GM12878 (cell line): Measurements from ENCODE around the gene CFAP58. TPM values are rescaled to one million over a fixed set of nuclear protein-coding genes. Genes with fewer than 3 reads are reported as not detected.

Experiments used
- ATAC-seq: fragments of 200-7000 bp; cut with Tn5 transposase; 3 replicates; pipeline ENCODE4 v1.9.1; 2020; ENCODE audit warnings: mild to moderate bottlenecking, moderate library complexity
- BruUV-seq: library from RNA; stranded (reverse); fragments of 400-500 nt; replicated peaks from 2 replicates; lab custom pipeline; 2021; lab: Mats Ljungman, UMichigan
- CTCF ChIA-PET: fragments of 300-600 bp; sonication (Branson Sonifier 250); formaldehyde crosslinking; extraction: SDS; loops from one replicate; lab custom pipeline; 2021; ENCODE audit warnings: inconsistent platforms; lab: Yijun Ruan, JAX
- POLR2A ChIA-PET: fragments of 350-600 bp; formaldehyde crosslinking; extraction: SDS; loops from one replicate; lab custom pipeline; 2021; ENCODE audit warnings: inconsistent platforms; lab: Charles Lee
- RAD21 ChIA-PET: fragments of 300-600 bp; sonication (Branson Sonifier 250); formaldehyde crosslinking; loops from one replicate; lab custom pipeline; 2023; ENCODE audit warnings: antibody characterized with exemption; ENCODE audit not compliant: unreplicated experiment; lab: Charles Lee
- SMC1A ChIA-PET: fragments of 300-600 bp; sonication (Branson Sonifier 250); formaldehyde crosslinking; loops from one replicate; lab custom pipeline; 2023; ENCODE audit not compliant: unreplicated experiment, uncharacterized antibody; lab: Charles Lee
- DNase-seq: peaks from one replicate; pipeline ENCODE4 v3.0.0-alpha.2; 2011; ENCODE audit warnings: low read depth, low spot score
- FAIRE-seq: peaks from 3 replicates; lab custom pipeline; 2011; peaks lifted over from hg19 to GRCh38; lab: Jason Lieb, UNC
- H2AFZ ChIP-seq: 2 replicates; pipeline ENCODE4 v1.6.0; 2011; ENCODE audit warnings: low read depth, low read length, control low read depth; ENCODE audit not compliant: control insufficient read depth
- H3K27ac ChIP-seq: 2 replicates; pipeline ENCODE4 v1.5.1; 2011; ENCODE audit warnings: control low read depth; ENCODE audit not compliant: control insufficient read depth, insufficient read depth
- H3K27me3 ChIP-seq, 2 experiments: replicated peaks in 1 of 2; 2 replicates each; pipeline versions ENCODE4 v1.6.0 to v1.6.1; 2011; ENCODE audit warnings: low read length in 1 of 2; ENCODE audit not compliant: control insufficient read depth in 2 of 2, insufficient read depth in 2 of 2
- H3K36me3 ChIP-seq, 2 experiments: 2 replicates each; pipeline ENCODE4 v1.5.1; 2011; ENCODE audit warnings: low read length in 1 of 2; ENCODE audit not compliant: control insufficient read depth in 2 of 2, insufficient read depth in 2 of 2
- H3K4me1 ChIP-seq: 2 replicates; pipeline ENCODE4 v1.6.1; 2011; ENCODE audit warnings: mild to moderate bottlenecking, low read length, moderate library complexity, mixed read lengths; ENCODE audit not compliant: control insufficient read depth, insufficient read depth
- H3K4me2 ChIP-seq: 2 replicates; pipeline ENCODE4 v1.6.0; 2011; ENCODE audit warnings: control low read depth; ENCODE audit not compliant: control insufficient read depth, insufficient read depth
- H3K4me3 ChIP-seq: fragments of 200-600 bp; sonication (generic); 2 replicates; pipeline ENCODE4 v1.5.1; 2016
- H3K79me2 ChIP-seq: 2 replicates; pipeline ENCODE4 v1.6.0; 2011; ENCODE audit warnings: low read length; ENCODE audit not compliant: control insufficient read depth, insufficient read depth
- H3K9ac ChIP-seq: 2 replicates; pipeline ENCODE4 v1.8.0; 2011; ENCODE audit warnings: low read length, control low read depth, mixed read lengths; ENCODE audit not compliant: control insufficient read depth, insufficient read depth
- H3K9me3 ChIP-seq: replicated peaks from 3 replicates; pipeline ENCODE4 v1.5.1; 2011; ENCODE audit warnings: mild to moderate bottlenecking, low read length; ENCODE audit not compliant: control insufficient read depth, insufficient read depth
- H4K20me1 ChIP-seq: 2 replicates; pipeline ENCODE4 v1.6.0; 2011; ENCODE audit not compliant: control insufficient read depth, insufficient read depth
- ATF3 ChIP-seq: IDR thresholded peaks from 2 replicates; pipeline ENCODE4 v1.6.1; 2011; ENCODE audit warnings: low read depth, mild to moderate bottlenecking, low read length, moderate library complexity, borderline replicate concordance; ENCODE audit errors: extremely low read depth
- CBX5 ChIP-seq: sonication (generic); IDR thresholded peaks from 2 replicates; pipeline ENCODE4 v1.6.1; 2016; ENCODE audit warnings: low read depth, moderate library complexity, mild to moderate bottlenecking, inconsistent platforms
- CREM ChIP-seq: IDR thresholded peaks from 2 replicates; pipeline ENCODE4 v1.6.1; 2014; ENCODE audit warnings: antibody characterized with exemption, low read depth
- FOS ChIP-seq: IDR thresholded peaks from 3 replicates; pipeline ENCODE4 v1.6.1; 2011; ENCODE audit warnings: borderline replicate concordance; ENCODE audit not compliant: insufficient read length; ENCODE audit errors: extremely low read depth
- KLF5 ChIP-seq: fragments of 450-650 bp; IDR thresholded peaks from 2 replicates; pipeline ENCODE4 v1.6.1; 2014; ENCODE audit warnings: mild to moderate bottlenecking; ENCODE audit not compliant: partially characterized antibody
- MEF2A ChIP-seq: IDR thresholded peaks from 2 replicates; pipeline ENCODE4 v1.6.1; 2011; ENCODE audit warnings: low read depth, mild to moderate bottlenecking, low read length, moderate library complexity; ENCODE audit not compliant: insufficient read depth
- MLLT1 ChIP-seq: fragments of 450-650 bp; IDR thresholded peaks from 2 replicates; pipeline ENCODE4 v1.6.1; 2016; ENCODE audit warnings: mild to moderate bottlenecking
- MXI1 ChIP-seq: fragments of 150-350 bp; IDR thresholded peaks from 2 replicates; pipeline ENCODE4 v1.6.1; 2011; ENCODE audit warnings: low read depth, mild to moderate bottlenecking, inconsistent platforms, low read length, improper control_type of control experiment
- NFIC ChIP-seq: IDR thresholded peaks from 2 replicates; pipeline ENCODE4 v1.6.1; 2012; ENCODE audit warnings: low read depth, mild to moderate bottlenecking, inconsistent platforms, low read length, moderate library complexity
- NRF1 ChIP-seq: conservative IDR thresholded peaks from 2 replicates; pipeline ENCODE4 v1.6.1; 2011; ENCODE audit warnings: mild to moderate bottlenecking, low read depth, low read length, improper control_type of control experiment
- RAD21 ChIP-seq: IDR thresholded peaks from 2 replicates; pipeline ENCODE4 v1.6.1; 2011; ENCODE audit warnings: mild to moderate bottlenecking, low read depth, low read length, moderate library complexity; ENCODE audit not compliant: insufficient read depth
- RB1 ChIP-seq: fragments of 450-650 bp; formaldehyde crosslinking; IDR thresholded peaks from 2 replicates; pipeline ENCODE4 v1.6.1; 2017; ENCODE audit warnings: mild to moderate bottlenecking, borderline replicate concordance
- RBBP5 ChIP-seq: fragments of 200-600 bp; sonication (generic); conservative IDR thresholded peaks from 2 replicates; pipeline ENCODE4 v1.6.1; 2016
- SKIL ChIP-seq: fragments of 450-650 bp; IDR thresholded peaks from 2 replicates; pipeline ENCODE4 v1.6.1; 2017; ENCODE audit warnings: mild to moderate bottlenecking, low read depth, inconsistent platforms; ENCODE audit not compliant: poor library complexity, severe bottlenecking
- SMARCA5 ChIP-seq: fragments of 450-650 bp; IDR thresholded peaks from 2 replicates; pipeline ENCODE4 v1.6.1; 2017; ENCODE audit warnings: mild to moderate bottlenecking
- SMC3 ChIP-seq: IDR thresholded peaks from 2 replicates; pipeline ENCODE4 v1.6.1; 2011; ENCODE audit warnings: low read length, improper control_type of control experiment, borderline replicate concordance
- ZNF207 ChIP-seq: fragments of 450-650 bp; IDR thresholded peaks from 2 replicates; pipeline ENCODE4 v1.6.1; 2014; ENCODE audit warnings: antibody characterized with exemption, mild to moderate bottlenecking, borderline replicate concordance
- WGBS: methylation state at CpG from one replicate; pipeline ENCODE4 v1.1.6; 2016; ENCODE audit warnings: low lambda C conversion rate; ENCODE audit not compliant: insufficient replicate concordance, insufficient coverage; ENCODE audit errors: missing lambda C conversion rate; 5-methylcytosine and 5-hydroxymethylcytosine counted together
- in situ Hi-C: fragments of 300-500 bp; cut with MboI; formaldehyde crosslinking; loops from 9 replicates; pipeline ENCODE4 v1.14.3; 2018; ENCODE audit warnings: mixed read lengths
- intact Hi-C: fragments of 100-400 bp; cut with micrococcal nuclease; formaldehyde crosslinking; loops from one replicate; pipeline ENCODE4 v1.14.2; 2022; ENCODE audit not compliant: unreplicated experiment
- polyA plus RNA-seq, 11 experiments: library from polyadenylated mRNA; depleted of rRNA in 4 of 11; unstranded in 6 of 11; stranded (reverse) in 5 of 11; fragments of >200 nt; fragmentation: Nextera tagmentation in 4 of 11; fragmentation: Illumina TruSeq in 1 of 11; extraction: Ambion mirVana in 4 of 11; extraction: Trizol in 1 of 11; gene quantifications; 1 replicate in 1 of 11; 2 replicates in 10 of 11; pipeline versions ENCODE4 v1.2.1 to v1.2.3, GENCODE V29; 2011 to 2016; ENCODE audit warnings: inconsistent platforms in 2 of 11, missing spikeins in 2 of 11, low read depth in 1 of 11
- total RNA-seq, 4 experiments: library from RNA; depleted of rRNA in 3 of 4; stranded (reverse); fragments of >200 nt in 3 of 4; fragmentation: Illumina TruSeq in 1 of 4; extraction: Trizol in 1 of 4; gene quantifications; 2 replicates each; pipeline versions ENCODE4 v1.2.1 to v1.2.3, GENCODE V29; 2013 to 2021

CFAP58 gene
- total and polyA plus RNA-seq, 10 of the 15 experiments (the other 5 are each of a cell fraction or from before 2014, with no cell fraction given), result 0.03 to 0.35 (median 0.21) TPM

- TF ChIP-seq CREM (peak; percentile 63), NFIC (peak; percentile 82), MLLT1 (peak; percentile 24; the same call in 1 of the 2 replicates), RBBP5 (no peak), MXI1 (peak; percentile 35; the same call in 1 of the 2 replicates), SMARCA5 (peak; percentile 74; the same call in 1 of the 2 replicates), FOS (no peak), ATF3 (no peak)
Measured at GRCh38 chr10:104349623-104350126, 4.0 kb upstream of the CFAP58 start (continued).

GRCh38 chr10:104350127-104350635, 3.5 kb upstream of the CFAP58 start:
- DNase-seq, result peak; percentile 53
- H3K9me3 ChIP-seq, result no peaks in the 10 kb centered on the region; the same call in 2 of the 3 replicates
- no peaks in the 10 kb centered on the region for H3K79me2 ChIP-seq
- ChIA-PET CTCF (interaction anchor here (0.8 to 12.8 kb wide), 18 partner anchors 9 to 335 kb away, joined by 3 to 419 read pairs (median 12); partner anchors contain the start of genes GSTO1, GSTO2 and ITPRIP), SMC1A (interaction anchor here (0.7 to 10.5 kb wide), 13 partner anchors 9 to 76 kb away, joined by 3 to 187 read pairs (median 9); partner anchors contain the start of gene ITPRIP), POLR2A (interaction anchor here (0.5 to 2.2 kb wide), 6 partner anchors 9 to 434 kb away, joined by 3 to 10 read pairs (median 4); partner anchors contain the start of genes ITPRIP and SFR1), RAD21 (interaction anchor here (0.8 to 6.8 kb wide), 9 partner anchors 9 to 76 kb away, joined by 3 to 137 read pairs (median 8); partner anchors contain the start of gene ITPRIP)
- intact Hi-C loops, result loop anchor here (1.0 to 5.0 kb wide), 3 partner anchors 45 to 228 kb away; partner anchors contain the start of gene SFR1
- H3K36me3 ChIP-seq, result no peaks in the 10 kb centered on the region
- H2AFZ ChIP-seq, result no peak overlapping the region; the same call in 1 of the 2 replicates
- no peaks in the 10 kb centered on the region for H3K27me3 ChIP-seq
- no peak overlapping the region for H3K9ac ChIP-seq
- H4K20me1 ChIP-seq, result no peaks in the 10 kb centered on the region
- peak; percentile 82 for ATAC-seq
- FAIRE-seq, result peak; percentile 87
- H3K4me2 ChIP-seq, result peak overlapping the region; percentile 80
- no TSS peak for BruUV-seq
- H3K4me1 ChIP-seq, result peaks cover 51% of the 10 kb centered on the region
- WGBS, result 28% methylated on average over 6 of the region's 6 CpGs
- in situ Hi-C loops, result no loop called here
- H3K4me3 ChIP-seq, result no peak overlapping the region
- H3K27ac ChIP-seq, result peak overlapping the region; percentile 35
- peak; percentile 50; the same call in 1 of the 2 replicates for TF ChIP-seq MEF2A
- 0 out of 2 replicates have a peak, but pooled peaks have one; percentile 32 for TF ChIP-seq RB1
- no peak for TF ChIP-seq NRF1
- peak; percentile 76 for TF ChIP-seq SMC3
- 0 out of 2 replicates have a peak, but pooled peaks have one; percentile 61 for TF ChIP-seq ZNF207
- peak; percentile 40 for TF ChIP-seq SKIL
- no peak for TF ChIP-seq CBX5
- peak; percentile 30 for TF ChIP-seq KLF5
- peak; percentile 89 for TF ChIP-seq RAD21
